COLO668 (cell line): Measurements from ENCODE around the gene BTG1.
"Not testable (repeated sequence)": the region's sequence is repeated elsewhere in the genome, so short reads cannot be mapped to it uniquely, and the experiment has no call there.

Experiments
- DNase-seq: peaks from one replicate; lab custom pipeline; 2025; ENCODE audit not compliant: unreplicated experiment; lab: John Stamatoyannopoulos, UW

BTG1 gene

DNA sequence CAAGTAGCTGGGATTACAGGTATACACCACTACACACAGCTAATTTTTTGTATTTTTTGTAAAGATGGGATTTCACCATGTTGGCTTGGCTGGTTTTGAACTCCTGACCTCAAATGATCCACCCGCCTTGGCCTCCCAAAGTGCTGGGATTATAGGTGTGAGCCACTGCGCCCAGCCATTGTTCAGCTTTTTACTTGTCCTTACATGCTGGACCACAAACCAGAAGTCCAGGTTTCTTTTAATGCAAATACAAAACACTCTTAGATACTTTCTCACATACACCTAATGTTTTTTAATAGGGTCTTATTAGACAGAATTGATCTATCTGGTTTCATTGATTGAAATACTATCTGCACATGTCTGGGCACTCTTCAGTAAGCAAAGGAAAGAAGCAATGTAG lies 40.5 kb downstream of the BTG1 start:
- DNase-seq, result no peak

DNA sequence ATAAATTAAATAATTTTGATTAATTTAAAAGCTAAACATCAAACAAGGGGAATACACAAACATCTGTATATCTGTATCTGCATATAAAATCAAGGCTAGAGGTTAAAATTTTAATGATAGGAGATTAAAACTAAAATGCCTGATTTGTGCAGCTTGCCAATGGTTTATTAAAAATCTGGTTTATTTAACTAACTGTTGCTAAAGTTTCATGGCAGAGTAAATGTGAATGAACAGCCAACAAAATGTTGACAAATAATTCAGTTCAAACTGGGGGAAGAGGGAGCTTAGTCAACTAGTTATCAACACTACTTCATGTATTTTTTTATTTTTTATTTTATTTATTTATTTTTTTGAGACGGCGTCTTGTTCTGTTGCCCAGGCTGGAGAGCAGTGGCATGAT lies 43.0 kb downstream of the BTG1 start:
- no peak for DNase-seq

DNA sequence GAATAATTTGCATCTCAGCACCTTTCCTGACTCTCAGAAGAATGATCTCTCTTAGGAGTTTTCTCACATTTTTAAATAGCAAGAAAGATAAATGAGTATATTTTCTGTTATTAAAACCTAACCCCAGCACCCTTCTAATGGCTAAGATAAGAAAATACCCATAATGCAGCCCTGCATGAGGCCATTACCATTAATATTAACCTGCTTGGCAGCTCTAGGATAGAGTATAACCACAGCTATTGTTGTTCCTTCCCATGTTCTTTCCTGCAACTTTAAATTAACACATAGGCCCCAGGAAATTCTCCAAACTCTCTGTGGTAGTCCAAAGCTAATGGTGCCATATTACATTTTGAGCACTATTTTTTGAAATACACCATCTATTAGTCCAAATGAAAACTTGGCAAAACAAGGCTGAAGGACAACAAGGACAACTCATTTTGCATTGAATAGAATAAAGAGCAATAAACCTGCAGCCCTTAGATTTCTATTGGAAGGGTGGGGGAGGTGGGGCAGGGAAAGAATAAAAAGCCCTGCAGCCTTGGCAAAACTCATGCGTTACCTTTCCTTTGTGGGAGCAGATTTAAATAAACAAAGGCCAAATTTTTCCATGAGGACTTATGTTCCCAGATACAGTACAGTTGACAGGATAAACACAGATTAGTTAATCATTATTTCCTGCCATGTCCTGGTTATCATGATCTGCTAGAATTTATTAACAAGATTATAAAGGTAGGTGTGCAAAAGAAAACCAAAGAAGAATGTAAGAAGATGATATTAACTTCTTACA lies 46.9 kb downstream of the BTG1 start:
- DNase-seq, result peak; percentile 38

DNA sequence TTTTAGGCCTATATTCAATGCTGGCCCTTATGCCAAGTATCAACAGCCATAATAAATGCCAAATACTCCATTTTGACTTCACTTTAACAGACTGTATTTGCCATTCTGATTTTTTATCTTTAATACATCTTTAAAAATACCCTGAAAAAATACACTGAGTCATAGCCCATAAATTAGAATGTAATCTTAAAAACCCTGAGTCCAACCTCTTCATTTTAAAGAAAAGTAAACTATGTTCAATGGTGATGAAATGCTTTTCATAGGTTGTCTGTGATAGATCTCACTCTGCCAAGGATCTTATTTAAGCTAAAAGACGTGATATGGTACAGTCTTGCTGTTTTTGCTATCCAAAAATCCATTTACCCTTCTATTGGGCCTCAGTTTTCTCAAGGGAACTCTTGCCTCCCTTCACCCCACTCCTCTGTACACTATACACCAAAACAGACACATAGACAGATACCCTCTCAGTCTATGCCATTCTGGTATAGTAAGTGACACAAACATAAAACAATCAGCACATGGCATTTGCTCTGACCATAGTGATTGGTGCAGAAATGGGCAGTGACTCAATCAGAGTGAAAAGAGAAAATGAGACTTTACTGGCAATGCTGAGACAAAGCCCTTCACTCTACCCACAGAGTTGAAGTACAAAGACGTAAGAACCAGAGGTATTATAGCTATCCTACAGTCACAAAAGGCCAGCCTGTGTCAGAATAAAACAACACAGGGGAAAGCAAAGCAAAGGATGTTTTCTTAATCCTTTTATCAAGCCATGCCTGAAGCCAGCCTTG lies 49.1 kb downstream of the BTG1 start:
- DNase-seq, result no peak

DNA sequence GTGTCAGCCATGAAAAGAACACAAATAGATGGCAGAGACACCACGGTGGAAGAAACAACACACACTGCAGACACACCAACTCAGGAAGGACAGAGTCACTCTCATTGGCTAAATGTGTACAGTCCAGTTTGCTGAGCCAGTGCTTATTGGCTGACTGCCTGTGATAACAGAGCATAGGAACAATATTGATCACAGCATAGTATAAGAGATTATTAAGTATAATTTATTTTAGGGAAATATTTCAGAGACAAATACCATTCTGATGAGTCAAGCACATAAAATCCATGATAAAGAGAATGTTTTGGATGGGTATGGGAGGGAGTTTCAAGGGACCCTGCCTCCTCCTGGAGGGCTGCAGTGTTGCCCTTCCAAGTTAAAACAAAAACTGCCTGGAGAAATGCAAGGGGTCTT lies 50.9 kb downstream of the BTG1 start:
- no peak for DNase-seq

DNA sequence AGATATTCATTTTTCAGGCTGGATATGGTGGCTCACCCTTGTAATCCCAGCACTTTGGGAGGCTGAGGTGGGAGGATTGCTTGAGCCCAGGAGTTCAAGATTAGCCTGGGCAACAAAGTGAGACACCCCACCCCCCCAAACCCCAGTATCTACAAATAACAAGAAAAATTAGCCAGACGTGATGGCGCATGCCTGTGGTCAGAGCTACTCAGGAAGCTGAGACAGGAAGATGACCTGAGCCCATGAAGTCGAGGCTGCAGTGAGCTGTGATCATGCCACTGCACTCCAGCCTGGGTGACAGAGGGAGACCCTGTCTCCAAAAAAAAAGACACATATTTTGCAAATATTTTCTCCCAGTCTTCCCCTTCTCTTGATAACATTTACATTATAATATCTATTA lies 51.3 kb downstream of the BTG1 start:
- not testable (repeated sequence) for DNase-seq
